ENCODE data around the gene ATF3.

ATF3 gene

DNA sequence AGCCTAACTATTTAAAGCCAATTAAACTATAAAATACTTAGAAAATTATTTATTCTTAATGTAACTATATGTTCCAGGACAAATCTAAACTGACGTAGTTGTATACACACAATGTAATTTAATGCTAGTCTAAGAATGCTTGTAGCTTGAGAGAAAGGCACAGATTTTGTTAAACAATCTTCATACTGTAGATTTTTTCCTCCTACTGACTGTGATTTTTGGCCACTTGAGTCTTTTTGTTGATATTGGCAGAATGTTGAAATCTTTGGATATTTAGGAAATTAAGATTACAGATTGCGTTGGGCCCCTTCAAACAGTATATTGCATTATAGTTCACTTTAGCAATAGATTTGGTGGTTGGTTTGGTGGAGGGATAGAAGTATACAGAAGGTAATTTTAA lies 40.5 kb downstream of the ATF3 start:
- in situ Hi-C loops (cut with HindIII; ENCODE audit: low sequenced_read_pairs), result no loop called here

DNA sequence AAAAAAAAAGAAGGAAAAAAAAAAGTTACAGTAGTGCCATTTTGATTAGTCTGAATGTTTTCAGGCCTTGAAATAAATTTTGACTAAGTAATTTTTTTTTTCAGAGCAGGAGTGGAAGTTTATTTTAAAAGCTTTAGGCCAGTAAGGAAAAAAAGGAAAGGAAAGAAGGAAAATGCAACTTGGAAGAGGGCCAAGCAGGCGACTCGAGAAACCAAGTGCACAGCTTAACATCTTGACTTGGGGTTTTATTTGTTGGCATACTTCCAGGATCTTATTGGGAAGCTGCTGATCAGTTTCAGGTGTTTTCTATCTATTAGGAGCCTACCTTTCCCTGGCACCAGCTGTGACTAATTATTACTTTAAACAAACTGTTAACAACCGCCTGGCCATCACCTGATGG lies 41.7 kb downstream of the ATF3 start:
- in situ Hi-C loops (cut with HindIII; ENCODE audit: low sequenced_read_pairs), result loop anchor here (25.0 kb wide), 1 partner anchor 337 kb away; no protein-coding TSS in a partner anchor

- in situ Hi-C loops (cut with HindIII; ENCODE audit: low sequenced_read_pairs), result loop anchor here (25.0 kb wide), 1 partner anchor 336 kb away; no protein-coding TSS in a partner anchor
Observed at GRCh38 chr1:212651521-212651920, 43.0 kb downstream of the ATF3 start.

GRCh38 chr1:212651977-212652376 lies 43.4 kb downstream of the ATF3 start:
- in situ Hi-C loops (cut with HindIII; ENCODE audit: low sequenced_read_pairs), result loop anchor here (25.0 kb wide), 1 partner anchor 335 kb away; no protein-coding TSS in a partner anchor

GRCh38 chr1:212652609-212653008 lies 44.0 kb downstream of the ATF3 start:
- in situ Hi-C loops (cut with HindIII; ENCODE audit: low sequenced_read_pairs), result loop anchor here (25.0 kb wide), 1 partner anchor 335 kb away; no protein-coding TSS in a partner anchor

DNA sequence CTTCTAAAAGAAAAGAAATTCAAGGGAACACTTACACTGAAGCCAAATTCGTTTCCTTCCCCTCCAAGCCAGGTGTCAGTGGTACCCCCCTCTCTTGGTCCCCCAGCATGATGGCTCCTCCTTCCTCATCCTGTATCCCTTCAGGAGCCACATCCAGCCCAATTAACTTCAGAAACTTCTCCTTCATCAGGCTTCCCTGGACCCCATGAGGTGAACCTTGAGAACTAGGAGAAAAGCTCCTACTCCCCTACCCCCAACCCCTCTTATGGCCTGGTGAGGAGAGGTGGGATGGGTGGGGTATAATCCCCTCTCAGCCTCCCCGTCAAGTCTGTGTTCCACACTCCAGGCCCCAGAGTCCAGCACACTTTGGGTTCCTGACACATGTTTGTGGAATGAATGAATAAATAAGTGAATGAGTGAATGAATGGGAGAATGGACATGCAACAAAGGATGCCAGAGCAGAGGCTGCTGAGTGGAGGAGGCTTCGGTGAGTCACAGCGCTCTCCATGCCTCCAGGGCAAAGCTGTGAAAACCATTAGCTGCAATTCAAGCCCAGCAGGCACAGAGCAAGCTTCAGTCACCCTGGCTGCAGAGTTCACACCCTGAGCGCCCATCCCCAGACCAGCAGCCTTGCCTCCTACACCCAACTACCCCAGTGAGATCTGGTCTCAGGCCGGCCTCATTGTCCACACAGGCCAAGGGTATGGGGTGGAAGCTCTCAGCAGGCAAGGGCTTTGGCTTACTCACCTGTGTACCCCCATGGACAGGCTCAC lies 47.3 kb downstream of the ATF3 start:
- in situ Hi-C loops (cut with HindIII; ENCODE audit: low sequenced_read_pairs), result loop anchor here (25.0 kb wide), 1 partner anchor 331 kb away; no protein-coding TSS in a partner anchor

DNA sequence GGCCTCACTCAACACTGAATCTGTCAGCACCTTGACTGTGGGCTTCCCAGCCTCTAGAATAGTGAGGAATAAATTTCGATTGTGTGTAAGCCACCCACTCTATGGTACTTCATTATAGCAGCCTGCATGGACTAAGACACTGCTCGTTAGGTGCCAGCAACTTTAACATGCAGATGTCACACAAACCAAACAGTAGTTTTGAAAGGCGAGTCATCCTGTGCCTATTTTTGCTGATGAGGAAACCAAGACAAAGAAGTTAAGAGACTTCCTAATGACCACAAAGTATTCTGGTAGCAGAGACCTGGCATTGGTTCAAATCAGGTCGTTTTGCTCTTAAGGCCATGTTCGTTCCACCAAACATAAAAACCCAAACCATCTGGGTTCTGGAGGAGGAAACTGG lies 48.2 kb downstream of the ATF3 start:
- in situ Hi-C loops (cut with HindIII; ENCODE audit: low sequenced_read_pairs), result loop anchor here (25.0 kb wide), 1 partner anchor 331 kb away; no protein-coding TSS in a partner anchor

GRCh38 chr1:212658250-212658649 lies 49.7 kb downstream of the ATF3 start:
- in situ Hi-C loops (cut with HindIII; ENCODE audit: low sequenced_read_pairs), result loop anchor here (25.0 kb wide), 1 partner anchor 329 kb away; no protein-coding TSS in a partner anchor

GRCh38 chr1:212664409-212665199 lies 56.0 kb downstream of the ATF3 start:
- in situ Hi-C loops (cut with HindIII; ENCODE audit: low sequenced_read_pairs), result loop anchor here (25.0 kb wide), 1 partner anchor 323 kb away; no protein-coding TSS in a partner anchor

- in situ Hi-C loops (cut with HindIII; ENCODE audit: low sequenced_read_pairs), result loop anchor here (25.0 kb wide), 1 partner anchor 322 kb away; no protein-coding TSS in a partner anchor
Observed at GRCh38 chr1:212665241-212666115, 56.9 kb downstream of the ATF3 start.

GRCh38 chr1:212666116-212666775 lies 57.7 kb downstream of the ATF3 start:
- in situ Hi-C loops (cut with HindIII; ENCODE audit: low sequenced_read_pairs), result loop anchor here (25.0 kb wide), 1 partner anchor 321 kb away; no protein-coding TSS in a partner anchor

GRCh38 chr1:212667223-212668139 lies 58.9 kb downstream of the ATF3 start:
- in situ Hi-C loops (cut with HindIII; ENCODE audit: low sequenced_read_pairs), result loop anchor here (25.0 kb wide), 1 partner anchor 320 kb away; no protein-coding TSS in a partner anchor

DNA sequence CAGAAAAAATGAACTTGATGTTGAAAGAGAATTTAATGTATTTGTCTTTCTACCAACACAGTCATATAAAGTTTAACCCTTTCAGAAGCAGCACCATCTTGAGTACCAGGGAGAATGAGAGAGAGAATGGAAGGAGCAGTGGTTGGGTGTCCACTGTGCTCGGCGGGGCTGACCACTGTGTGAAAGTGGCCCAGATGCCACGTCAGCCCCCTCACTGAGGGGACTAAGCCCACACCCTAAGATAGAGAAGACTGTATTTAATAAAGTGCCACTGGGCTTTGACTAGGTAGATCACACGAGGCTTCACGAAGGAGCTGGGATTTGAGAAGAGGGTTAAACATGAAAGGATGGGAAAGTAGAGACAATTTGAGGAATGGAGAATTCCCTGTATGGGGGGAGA lies 59.9 kb downstream of the ATF3 start:
- in situ Hi-C loops (cut with HindIII; ENCODE audit: low sequenced_read_pairs), result loop anchor here (25.0 kb wide), 1 partner anchor 319 kb away; no protein-coding TSS in a partner anchor

GRCh38 chr1:212669102-212669501 lies 60.5 kb downstream of the ATF3 start:
- in situ Hi-C loops (cut with HindIII; ENCODE audit: low sequenced_read_pairs), result loop anchor here (25.0 kb wide), 1 partner anchor 318 kb away; no protein-coding TSS in a partner anchor

GRCh38 chr1:212669600-212669999 lies 61.0 kb downstream of the ATF3 start:
- in situ Hi-C loops (cut with HindIII; ENCODE audit: low sequenced_read_pairs), result loop anchor here (25.0 kb wide), 1 partner anchor 318 kb away; no protein-coding TSS in a partner anchor

GRCh38 chr1:212670301-212670700 lies 61.7 kb downstream of the ATF3 start:
- in situ Hi-C loops (cut with HindIII; ENCODE audit: low sequenced_read_pairs), result loop anchor here (10.0 to 25.0 kb wide), 2 partner anchors 114 to 317 kb away; no protein-coding TSS in a partner anchor
